ENCODE measurements around the gene FAAH2. TPM values are rescaled to one million over a fixed set of nuclear protein-coding genes. Genes with fewer than 3 reads are reported as not detected.
A peak's percentile ranks its signal among the peaks of the same experiment; 100 is the strongest.

The FAAH2 gene, protein sequence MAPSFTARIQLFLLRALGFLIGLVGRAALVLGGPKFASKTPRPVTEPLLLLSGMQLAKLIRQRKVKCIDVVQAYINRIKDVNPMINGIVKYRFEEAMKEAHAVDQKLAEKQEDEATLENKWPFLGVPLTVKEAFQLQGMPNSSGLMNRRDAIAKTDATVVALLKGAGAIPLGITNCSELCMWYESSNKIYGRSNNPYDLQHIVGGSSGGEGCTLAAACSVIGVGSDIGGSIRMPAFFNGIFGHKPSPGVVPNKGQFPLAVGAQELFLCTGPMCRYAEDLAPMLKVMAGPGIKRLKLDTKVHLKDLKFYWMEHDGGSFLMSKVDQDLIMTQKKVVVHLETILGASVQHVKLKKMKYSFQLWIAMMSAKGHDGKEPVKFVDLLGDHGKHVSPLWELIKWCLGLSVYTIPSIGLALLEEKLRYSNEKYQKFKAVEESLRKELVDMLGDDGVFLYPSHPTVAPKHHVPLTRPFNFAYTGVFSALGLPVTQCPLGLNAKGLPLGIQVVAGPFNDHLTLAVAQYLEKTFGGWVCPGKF
- total RNA-seq = 1 to 10 TPM in 1 of 4 donors, under 1 TPM in 3; 0.42 to 1.8 (median 0.72) TPM

DNA sequence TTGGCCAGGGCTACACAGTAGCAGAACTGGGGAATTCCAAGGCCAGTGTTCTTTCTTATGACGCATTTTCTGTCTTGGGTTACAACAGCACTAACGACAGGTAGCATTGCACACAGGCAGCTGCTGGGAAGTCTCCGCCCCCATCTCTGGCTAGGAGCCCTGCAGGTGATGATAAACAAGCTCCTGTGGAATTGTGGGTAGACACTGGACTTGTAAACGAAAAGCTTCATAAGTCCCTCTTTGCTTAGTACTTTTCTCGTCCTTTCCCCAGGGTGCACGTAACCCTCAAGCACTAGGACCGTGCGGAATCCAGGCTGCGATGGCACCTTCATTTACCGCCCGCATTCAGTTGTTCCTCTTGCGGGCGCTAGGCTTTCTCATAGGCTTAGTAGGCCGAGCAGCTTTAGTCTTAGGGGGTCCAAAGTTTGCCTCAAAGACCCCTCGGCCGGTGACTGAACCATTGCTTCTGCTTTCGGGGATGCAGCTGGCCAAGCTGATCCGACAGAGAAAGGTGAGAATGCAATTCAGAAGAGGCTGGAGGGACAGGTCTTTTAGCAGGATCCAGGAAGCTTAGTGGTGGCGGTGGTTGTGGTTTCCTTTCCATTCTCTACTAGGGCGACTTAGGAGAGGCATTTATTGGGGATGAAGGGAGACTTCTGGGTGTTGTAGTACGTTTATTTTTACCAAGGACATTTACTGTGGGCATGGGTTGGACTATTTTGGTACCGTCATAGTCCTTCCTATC is at the start of gene FAAH2:
Gene FAAH2 (plus strand): TSS at position 200 of the 745 bp plus-strand sequence. CDS start 120 bp downstream, at position 320.
- Histone ChIP-seq H3K27me3 (no peaks in the 10 kb centered on the region), H3K27ac (replicated peaks in 1 of 4) (no peak within 1 kb of the TSS), H3K4me1 (peaks cover 0 to 6% (median 0%) of the 10 kb centered on the region in 4 donors), H3K36me3 (no peaks in the 10 kb centered on the region), H3K9me3 (peaks cover 0 to 5% (median 0%) of the 10 kb centered on the region in 4 donors), H3K4me3 (peak within 1 kb of the TSS; percentile 40 to 51 (median 42))
- no peak for TF ChIP-seq EP300 (IDR thresholded peaks at IDR 0.05)
- TF ChIP-seq, protein P1, sequence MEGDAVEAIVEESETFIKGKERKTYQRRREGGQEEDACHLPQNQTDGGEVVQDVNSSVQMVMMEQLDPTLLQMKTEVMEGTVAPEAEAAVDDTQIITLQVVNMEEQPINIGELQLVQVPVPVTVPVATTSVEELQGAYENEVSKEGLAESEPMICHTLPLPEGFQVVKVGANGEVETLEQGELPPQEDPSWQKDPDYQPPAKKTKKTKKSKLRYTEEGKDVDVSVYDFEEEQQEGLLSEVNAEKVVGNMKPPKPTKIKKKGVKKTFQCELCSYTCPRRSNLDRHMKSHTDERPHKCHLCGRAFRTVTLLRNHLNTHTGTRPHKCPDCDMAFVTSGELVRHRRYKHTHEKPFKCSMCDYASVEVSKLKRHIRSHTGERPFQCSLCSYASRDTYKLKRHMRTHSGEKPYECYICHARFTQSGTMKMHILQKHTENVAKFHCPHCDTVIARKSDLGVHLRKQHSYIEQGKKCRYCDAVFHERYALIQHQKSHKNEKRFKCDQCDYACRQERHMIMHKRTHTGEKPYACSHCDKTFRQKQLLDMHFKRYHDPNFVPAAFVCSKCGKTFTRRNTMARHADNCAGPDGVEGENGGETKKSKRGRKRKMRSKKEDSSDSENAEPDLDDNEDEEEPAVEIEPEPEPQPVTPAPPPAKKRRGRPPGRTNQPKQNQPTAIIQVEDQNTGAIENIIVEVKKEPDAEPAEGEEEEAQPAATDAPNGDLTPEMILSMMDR (IDR thresholded peaks at IDR 0.05) = peak in 1 of 3 experiments; percentile 3
- intact Hi-C loops (cut with DNase I) = no loop called here
- 31% methylated on average over 22 of the region's 22 CpGs for WGBS
- no peak for DNase-seq (ENCODE audit: extremely low spot score)

DNA sequence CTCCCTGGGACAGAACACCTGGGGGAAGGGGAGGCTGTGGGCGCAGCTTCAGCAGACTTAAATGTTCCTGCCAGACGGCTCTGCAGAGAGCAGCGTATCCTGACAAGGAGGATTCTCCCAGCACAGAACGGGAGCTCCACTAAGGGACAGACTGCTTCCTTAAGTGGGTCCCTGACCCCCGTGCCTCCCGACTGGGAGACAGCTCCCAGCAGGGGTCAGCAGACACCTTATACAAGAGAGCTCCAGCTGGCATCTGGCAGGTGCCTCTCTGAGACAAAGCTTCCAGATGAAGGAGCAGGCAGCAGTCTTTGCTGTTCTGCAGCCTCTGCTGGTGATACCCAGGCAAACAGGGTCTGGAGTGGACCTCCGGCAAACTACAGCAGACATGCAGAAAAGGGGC is 44.5 kb upstream of the FAAH2 start:
- 78% methylated on average over 5 of the region's 7 CpGs for WGBS
- TF ChIP-seq EP300 (IDR thresholded peaks at IDR 0.05) (no peak), POLR2AphosphoS5 (IDR thresholded peaks at IDR 0.05) (no peak), POLR2A (IDR thresholded peaks at IDR 0.05; ENCODE audit: low read depth) (no peak)
- TF ChIP-seq, protein P1 (IDR thresholded peaks at IDR 0.05) = no peak
- H3K27ac ChIP-seq (replicated peaks in 1 of 4) = no peak overlapping the region
- no peaks in the 10 kb centered on the region for H3K4me1 ChIP-seq
- no peak for DNase-seq (ENCODE audit: extremely low spot score)
- no peaks in the 10 kb centered on the region for H3K9me3 ChIP-seq
- H3K4me3 ChIP-seq = no peak overlapping the region
- intact Hi-C loops (cut with DNase I) = no loop called here
- H3K27me3 ChIP-seq = no peaks in the 10 kb centered on the region
- no peaks in the 10 kb centered on the region for H3K36me3 ChIP-seq

DNA sequence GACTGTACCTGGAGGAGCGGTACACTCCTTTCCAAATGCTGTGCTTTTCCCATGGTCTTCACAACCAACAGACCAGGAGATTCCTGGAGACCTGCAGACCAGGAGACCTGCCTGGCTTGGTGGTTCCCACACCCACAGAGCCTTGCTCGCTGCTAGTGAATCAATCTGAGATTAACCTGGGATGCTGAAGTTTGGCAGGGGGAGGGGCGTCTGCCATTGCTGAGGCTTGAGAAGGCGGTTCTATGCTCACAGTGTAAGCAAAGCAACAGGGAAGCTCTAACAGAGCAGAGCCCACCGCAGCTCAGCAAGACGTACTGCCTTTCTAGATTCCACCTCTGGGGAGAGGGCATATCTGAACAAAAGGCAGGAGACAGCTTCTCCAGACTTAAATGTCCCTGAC is 34.5 kb upstream of the FAAH2 start:
- no peak for DNase-seq (ENCODE audit: extremely low spot score)
- Histone ChIP-seq H3K4me3 (no peak overlapping the region), H3K9me3 (peaks cover 0 to 6% (median 0%) of the 10 kb centered on the region in 4 donors), H3K27ac (replicated peaks in 1 of 4) (no peak overlapping the region), H3K4me1 (no peaks in the 10 kb centered on the region), H3K36me3 (no peaks in the 10 kb centered on the region), H3K27me3 (no peaks in the 10 kb centered on the region)
- no peak for TF ChIP-seq POLR2AphosphoS5 (IDR thresholded peaks at IDR 0.05)
- TF ChIP-seq, protein P1 (IDR thresholded peaks at IDR 0.05) = no peak
- no peak for TF ChIP-seq POLR2A (IDR thresholded peaks at IDR 0.05; ENCODE audit: low read depth)
- no peak for TF ChIP-seq EP300 (IDR thresholded peaks at IDR 0.05)
- 80% methylated on average over 6 of the region's 6 CpGs for WGBS
- intact Hi-C loops (cut with DNase I) = no loop called here

DNA sequence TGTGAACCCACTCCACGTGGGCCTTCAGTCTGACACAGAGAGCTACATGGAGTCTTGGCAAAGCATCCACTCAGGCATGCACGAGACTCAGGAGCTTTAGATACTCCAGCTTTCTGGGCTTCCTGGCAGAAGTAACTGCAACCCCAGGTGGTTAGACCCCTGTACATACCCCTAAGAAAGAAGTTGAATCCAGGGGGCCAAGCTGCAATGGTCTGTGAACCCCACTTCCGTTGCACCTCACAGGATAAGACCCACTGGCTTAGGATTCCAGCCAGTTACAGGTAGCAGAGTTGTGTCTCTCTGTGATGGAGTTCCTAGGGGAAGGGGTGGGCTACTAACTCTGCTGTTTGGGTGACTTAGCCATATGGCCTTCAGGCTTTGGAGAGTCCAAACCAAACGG is 21.4 kb upstream of the FAAH2 start:
- DNase-seq (ENCODE audit: extremely low spot score) = no peak

More for the DNA sequence above, 21.4 kb upstream of the FAAH2 start:
- Histone ChIP-seq H3K4me1 (no peaks in the 10 kb centered on the region), H3K27ac (replicated peaks in 1 of 4) (no peak overlapping the region), H3K36me3 (no peaks in the 10 kb centered on the region), H3K4me3 (no peak overlapping the region), H3K27me3 (no peaks in the 10 kb centered on the region), H3K9me3 (peaks cover 0 to 11% (median 0%) of the 10 kb centered on the region in 4 donors)
- WGBS = 45% methylated on average over 4 of the region's 4 CpGs
- intact Hi-C loops (cut with DNase I) = no loop called here
- TF ChIP-seq, protein P1 (IDR thresholded peaks at IDR 0.05) = no peak
- no peak for TF ChIP-seq POLR2A (IDR thresholded peaks at IDR 0.05; ENCODE audit: low read depth)
- TF ChIP-seq POLR2AphosphoS5 (IDR thresholded peaks at IDR 0.05) = no peak
